HG02610 (cell line): ENCODE results near the gene EMP1.
A peak's percentile ranks its signal among the peaks of the same experiment; 100 is the strongest.

Source experiments
- ATAC-seq: cut with Tn5 transposase; IDR thresholded peaks from one replicate; pipeline ENCODE4 v1.9.1; 2021; ENCODE audit warnings: mild to moderate bottlenecking, moderate library complexity; ENCODE audit not compliant: unreplicated experiment

The EMP1 gene, protein sequence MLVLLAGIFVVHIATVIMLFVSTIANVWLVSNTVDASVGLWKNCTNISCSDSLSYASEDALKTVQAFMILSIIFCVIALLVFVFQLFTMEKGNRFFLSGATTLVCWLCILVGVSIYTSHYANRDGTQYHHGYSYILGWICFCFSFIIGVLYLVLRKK

DNA sequence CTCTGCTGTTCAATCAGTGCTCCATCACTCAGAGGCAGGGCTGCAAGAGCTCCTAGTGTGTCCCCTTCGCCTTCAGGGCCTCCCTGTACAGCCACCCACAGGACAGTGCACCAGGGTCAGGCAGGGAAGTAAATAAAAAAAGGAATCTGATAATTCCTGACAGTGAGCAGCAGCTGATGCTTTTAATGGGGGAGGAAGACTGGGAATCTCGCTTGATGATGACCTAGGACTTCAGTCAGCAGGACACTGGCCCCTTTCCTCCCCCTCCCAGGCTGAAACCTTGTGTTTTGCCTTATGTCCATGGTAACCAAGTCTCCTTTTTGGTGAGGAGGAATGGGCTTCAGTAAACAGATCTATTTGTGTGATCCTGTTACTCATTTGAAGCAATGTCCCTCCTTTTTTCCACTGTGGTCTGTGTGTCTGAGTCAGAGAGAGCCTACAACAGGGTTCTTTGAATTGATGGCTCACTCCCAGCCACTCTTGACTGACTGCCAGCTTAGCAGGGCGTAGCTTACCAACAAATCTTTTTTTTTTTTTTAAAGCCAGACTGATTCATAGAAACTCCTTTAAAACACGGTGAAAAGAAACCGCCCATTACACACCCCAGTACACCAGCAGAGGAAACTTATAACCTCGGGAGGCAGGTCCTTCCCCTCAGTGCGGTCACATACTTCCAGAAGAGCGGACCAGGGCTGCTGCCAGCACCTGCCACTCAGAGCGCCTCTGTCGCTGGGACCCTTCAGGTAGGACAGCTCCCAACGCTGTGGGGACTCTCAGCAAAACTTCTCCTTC is at the start of gene EMP1:
TSS of gene EMP1 (plus strand) at position 597 of the 792 bp plus-strand sequence. CDS start 14,785 bp downstream, outside the sequence.
- peak; percentile 95 for ATAC-seq

DNA sequence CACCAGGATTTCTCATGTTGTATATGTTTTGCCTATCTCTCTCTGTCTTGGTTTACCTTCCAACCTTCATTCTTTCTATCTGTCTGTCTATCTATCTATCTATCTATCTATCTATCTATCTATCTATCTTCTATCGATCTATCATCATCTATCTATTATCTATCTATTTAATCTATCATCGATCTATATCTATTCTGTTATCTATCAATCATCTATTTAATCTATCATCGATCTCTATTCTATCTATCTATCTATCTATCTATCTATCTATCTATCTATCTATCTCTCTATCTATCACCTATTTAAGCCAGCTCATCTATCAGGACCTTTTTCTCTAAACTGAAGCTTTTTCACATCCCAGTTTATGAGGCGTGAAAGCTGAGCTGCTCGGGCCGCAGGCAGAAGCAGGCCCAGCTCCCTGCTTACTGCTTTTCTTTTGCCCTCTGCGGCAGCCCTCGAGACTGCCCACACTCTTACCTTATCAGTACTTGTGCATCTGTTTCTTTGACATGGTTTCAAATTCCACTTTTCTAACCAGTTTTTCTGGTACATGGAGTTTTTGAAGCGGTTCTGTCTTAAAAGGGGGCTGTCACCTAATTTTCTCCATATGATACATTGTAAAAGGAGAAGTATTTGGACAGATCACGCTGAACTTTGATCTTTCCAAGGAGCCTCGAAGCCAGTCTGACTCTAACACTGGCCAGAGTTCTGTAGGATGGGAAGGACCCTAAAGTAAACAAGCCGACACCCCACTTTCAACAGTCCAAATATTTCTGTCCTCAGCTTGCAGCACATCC is 48.6 kb upstream of the EMP1 start:
- ATAC-seq: no peak

DNA sequence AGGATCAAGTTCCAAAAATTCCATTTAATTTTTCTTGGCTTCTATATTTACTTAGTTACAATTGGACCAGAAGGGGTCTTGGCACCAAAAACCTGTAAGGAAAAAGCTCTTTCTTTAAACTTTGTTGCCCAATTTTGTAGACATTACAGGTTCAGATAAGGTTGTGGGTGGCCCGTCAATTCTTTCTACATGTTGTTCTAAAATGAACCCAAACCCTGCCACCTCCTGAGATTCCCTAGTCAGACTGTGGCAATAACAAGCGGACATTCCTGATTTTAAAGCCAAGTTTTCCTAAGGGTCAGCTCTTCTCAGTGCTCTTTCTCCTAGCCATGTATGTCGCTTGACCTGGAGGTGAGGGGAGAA is 48.1 kb upstream of the EMP1 start:
- no peak for ATAC-seq

DNA sequence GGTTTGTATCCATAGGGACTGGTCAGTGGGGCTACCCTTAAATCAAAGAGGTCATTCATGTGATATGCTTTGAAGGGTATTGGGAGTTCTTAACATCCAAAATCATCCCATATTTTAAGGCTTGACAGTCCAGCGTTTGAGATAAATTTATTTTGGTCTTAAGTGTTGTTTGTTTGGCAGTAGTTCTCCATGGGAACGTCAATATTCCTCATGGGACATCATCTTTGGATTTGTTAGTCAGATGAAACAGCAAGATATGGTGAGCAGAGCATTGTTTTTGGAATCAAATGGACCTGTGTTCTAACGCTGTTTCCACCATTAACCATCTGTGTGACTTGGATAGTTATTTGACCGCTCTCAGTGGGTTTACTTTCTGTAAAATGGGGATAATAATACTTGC is 47.1 kb upstream of the EMP1 start:
- ATAC-seq: no peak

DNA sequence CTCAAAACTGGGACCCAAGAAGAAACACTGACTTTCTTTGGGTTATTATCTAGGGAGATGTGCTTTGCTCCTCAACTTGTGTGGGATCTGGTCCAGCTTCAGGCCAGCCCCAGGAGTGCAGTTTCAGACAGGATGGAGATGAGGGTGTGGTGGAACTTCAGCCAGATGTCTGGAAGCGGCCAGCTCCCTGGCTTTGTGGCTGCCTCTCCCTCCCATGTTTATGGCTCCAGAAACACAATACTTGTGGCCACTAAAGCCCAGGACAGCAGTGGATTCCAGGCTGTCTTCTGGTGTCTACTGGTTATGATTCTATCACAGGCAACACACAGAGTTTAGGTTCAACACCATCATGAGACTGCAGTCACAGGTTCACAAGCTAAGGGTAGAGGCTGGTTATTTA is 44.2 kb upstream of the EMP1 start:
- no peak for ATAC-seq

DNA sequence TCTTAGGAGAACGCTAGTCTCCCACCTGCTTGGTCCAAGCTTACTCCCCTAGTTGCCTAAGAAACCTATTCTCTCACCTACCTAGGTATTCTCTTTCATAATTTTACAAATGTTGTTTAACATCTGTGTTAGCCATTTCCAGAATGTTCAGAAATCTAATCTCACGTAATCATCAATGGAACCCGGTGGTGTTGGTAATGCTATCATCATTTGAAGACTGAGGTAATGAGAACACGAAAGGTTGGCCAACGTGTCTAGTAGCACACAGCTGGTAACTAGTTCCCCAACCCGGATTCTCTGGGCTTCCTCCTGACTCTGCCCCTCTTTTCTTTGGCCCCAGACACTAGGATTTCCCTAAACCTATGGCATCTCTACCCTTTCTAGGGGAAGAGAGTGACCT is 43.8 kb upstream of the EMP1 start:
- no peak for ATAC-seq

DNA sequence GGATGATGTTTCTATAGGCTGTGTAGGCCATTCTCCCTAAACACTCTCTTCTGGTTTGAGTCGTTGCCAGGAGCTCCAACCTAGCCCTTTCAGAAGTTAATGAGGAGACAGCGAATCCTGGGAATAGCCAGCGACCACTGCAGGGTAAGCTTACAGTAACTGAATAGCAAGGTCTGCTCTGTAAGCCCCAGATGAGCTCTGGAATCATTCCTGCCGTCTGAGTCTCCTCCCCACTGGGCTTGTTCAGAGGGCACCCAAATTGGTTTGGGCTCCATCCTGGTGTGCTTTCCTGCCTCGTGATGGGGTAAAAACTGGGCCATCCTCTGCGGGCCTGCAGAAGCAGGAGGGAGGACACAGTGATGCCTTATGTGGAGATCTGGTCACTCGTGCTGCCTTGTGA is 43.3 kb upstream of the EMP1 start:
- ATAC-seq: no peak

DNA sequence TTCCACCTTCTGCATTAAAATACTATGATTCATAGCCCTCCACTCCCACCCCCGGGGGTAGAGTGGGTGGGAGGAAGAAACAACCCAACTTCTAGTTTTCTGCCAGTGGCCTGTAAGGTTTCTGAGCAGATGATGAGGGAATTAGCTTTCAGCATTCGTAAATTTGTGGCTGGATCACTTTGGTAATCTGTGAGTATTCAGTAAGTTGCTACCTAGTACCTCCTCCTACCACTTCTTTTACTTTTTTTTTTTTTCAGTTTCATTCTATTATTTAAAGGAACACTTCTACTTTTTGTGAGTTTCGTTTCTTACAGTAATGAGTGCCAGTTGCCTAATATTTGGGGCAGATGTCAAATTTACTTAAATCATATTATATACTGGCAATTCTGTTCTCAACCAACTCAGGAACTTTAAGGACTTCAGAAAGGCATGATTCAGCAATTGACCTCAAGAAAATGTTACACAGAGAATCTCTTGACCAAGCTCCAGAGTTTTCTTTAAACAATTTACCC is 42.4 kb upstream of the EMP1 start:
- no peak for ATAC-seq

DNA sequence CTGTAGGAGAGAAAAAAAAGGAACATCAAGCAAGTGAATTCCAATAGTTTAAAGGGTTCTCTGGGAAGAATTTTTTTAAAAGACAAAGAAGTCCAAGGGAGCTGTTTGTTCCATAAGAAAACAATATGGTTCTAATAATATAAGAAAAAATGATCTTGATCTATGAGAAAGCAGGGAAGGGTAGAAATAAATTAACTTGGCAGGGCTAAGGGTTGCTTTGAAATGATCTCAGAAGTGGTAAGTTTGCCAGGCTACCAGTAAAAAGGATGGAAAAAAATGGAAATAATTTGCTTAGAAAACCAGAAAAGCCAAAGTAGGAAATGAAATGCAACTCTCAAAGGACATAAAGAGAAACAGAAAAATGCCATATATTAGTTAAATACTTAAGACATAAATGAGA is 41.7 kb upstream of the EMP1 start:
- ATAC-seq: no peak

DNA sequence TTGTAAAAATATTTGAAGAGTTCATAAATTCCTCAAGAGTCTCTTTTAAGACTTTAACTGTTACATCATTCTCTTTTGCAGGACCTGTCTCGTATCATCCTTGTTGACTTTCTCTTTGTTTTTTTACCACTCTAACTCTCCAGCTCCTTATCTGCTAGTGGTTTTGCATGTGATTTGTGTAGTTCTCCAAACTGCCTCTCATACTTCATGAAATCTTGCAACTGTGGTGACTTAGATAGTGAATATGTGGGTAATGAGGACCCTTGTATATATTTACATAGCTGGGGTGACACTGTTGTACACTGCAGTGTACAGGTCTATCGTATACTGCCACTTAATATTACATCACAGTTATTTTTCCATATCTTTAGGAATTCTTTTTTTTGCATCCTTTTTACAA is 40.2 kb upstream of the EMP1 start:
- no peak for ATAC-seq

DNA sequence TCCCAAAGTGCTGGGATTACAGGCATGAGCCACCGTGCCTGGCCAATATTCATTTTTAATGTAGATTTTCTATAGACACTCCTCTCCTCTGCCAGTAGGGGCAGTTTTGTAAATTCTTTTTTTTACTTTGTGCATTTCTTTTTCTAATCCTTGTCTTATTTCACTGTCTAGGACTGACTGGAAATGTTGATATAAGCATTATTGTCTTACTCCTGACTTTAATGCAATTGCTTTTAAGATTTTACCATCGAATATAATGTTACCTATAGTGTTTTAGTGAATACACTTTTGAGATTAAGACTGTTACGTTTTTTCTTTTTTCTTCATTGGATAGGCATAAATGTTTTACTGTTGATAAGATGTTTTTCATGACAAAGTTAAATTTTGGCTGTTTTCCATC is 35.4 kb upstream of the EMP1 start:
- no peak for ATAC-seq

DNA sequence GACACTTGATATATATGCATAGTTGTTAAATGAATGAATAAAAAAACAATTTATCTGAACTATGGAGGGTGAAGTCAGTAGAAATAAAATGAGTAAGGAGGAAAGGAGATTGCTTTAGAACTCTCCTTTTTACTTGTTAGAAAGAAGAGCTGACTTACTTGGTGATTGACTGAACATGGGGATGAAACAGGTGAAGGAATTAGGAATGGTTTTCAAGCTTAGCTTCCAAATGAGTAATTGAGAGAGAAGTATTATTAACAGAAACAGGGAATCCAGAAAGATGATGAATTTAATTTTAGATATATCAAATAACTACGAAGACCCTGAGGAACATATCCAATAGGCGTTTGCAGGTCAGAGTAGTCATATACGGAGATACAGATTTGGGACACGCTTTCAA is 33.6 kb upstream of the EMP1 start:
- no peak for ATAC-seq

DNA sequence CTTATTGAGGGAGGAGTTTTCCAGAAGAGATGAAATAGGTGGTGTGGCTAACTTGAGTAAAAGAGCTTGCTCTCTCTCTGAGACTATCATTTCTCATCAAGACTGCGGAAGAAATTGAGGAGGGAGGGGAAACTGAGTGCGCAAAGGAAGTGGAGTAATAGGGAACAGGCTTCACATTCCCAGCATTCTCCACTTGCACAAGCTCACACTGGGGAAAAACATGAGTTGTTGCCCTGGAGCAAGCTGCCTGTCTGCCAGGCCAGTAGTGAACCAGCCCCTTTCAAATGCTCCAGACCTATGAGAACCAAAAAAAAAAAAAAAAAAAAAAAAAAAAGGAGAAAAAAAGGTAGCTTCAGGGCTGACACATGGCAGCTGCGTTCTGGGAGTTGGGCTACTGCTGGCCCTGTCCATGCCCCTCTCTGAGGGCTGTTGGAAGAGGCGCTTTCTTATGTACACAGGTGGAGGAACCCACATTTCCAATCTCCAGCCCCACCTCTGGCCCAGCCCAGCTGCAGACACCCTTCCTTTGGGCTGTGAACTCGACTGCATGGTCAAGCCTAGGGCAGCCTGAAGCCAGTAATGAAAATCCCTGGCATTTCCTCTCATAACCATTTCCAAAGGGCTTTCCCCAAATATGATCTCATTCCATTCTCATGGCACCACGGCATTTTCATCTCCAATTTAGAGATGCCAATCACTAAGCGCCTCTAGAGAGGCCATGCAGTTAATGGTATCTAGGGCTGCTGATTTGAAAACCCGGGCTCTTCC is 32.5 kb upstream of the EMP1 start:
- ATAC-seq: no peak

DNA sequence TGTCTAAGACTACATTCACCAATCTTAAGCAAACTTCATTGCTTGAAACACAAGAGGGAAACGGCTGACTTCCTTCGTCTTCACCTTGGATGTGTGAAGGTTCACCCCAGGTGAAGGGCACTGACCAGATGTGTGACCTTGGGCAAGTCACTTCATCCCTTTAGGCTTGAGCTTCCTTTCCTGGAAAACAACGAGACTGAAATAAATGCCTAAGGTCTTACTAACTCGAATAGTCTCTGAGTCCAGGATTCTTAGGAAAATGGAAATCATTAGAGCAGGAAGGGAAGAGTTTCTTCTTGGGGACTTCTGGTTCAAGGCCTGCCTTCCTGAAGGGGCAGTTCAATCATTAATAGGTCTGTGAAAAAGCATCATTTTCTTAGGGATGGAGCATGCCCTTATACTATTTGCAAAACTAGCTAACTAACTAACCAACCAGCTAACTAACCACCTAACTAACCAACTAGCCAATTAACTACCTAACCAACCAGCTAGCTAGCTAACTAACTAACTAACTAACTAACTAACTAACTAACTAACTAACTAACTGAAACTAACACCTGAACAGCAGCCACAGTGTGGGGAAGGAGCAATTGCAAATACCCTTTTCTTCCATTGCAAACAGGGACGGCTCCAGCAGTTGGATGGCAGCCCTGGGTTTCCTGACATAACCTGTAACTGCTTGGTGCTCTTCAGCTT is 31.5 kb upstream of the EMP1 start:
- no peak for ATAC-seq

DNA sequence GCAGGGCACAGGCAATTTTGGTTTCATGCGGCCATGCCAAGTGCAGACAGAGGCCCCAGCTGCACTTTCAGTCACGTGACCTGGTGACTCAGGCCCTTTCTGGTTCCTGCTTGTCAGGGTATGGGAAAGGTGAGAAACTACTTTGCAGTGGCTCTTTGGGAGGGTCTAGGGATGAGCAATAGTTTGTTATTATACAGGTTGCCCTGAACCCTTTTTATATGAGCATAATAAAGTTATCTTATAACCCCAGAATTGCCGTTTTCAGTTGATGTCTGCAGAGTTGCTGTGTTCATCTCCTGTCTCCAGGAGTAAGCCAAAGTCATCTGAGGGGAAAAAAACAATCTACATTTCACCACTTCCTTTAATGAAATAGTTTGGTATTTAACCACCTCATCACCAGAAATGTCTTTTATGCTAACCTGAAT is 30.9 kb upstream of the EMP1 start:
- no peak for ATAC-seq

DNA sequence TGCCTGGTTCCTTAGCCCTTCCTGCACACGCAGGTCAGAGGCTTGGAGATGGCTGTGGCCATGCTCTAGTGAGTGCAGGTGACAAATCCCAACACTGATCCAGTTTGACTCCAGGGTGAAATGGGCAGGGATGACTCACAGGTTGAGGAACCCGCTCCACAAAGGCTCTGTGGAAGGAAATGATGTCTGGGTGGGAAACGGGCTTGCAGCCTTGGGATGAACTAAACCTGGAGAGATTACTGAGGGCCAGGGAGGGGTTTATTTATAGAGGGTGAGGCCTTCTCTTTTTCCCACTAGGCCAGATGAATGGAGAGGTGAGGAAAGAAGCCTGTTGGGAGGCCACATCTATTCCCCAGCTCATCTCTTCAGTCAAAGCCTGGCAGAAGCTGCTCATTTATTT is 29.3 kb upstream of the EMP1 start:
- no peak for ATAC-seq

DNA sequence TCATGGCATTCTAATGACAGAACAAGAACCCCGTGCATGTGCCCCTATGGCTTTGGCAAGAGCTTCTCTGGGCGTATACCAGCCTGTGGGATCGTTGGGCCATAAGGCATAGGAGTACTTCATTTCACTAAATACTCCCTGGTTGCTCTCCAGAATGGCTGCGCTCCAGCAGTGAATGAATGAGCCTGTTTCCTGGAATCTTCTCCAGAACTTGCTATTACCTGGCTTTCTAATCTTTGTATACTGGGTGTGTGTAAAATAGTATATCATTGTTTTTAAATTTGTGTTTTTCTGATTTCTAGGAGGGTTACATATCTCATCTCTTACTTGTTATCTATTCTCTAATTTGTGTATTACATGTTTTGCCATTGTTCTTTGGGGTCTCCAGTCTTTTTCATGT is 28.6 kb upstream of the EMP1 start:
- no peak for ATAC-seq

DNA sequence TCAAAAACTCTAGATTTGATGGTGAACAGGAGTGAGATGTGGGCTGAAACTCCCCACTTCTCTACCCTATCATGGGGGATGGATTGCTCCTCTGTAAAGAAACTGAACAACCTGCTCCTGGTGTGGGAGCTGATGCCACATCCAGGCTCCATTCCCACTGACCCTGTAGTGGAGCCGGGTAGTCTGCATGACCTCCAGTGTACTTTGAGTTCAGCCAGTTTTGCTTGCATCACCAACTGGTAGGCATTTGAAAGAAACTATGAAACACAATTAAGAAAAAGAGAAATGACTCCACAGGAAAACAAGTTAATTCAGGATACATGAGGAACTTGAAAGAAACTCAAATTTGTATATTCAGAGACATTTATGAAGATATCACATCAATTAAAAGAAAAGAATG is 27.3 kb upstream of the EMP1 start:
- ATAC-seq: no peak

DNA sequence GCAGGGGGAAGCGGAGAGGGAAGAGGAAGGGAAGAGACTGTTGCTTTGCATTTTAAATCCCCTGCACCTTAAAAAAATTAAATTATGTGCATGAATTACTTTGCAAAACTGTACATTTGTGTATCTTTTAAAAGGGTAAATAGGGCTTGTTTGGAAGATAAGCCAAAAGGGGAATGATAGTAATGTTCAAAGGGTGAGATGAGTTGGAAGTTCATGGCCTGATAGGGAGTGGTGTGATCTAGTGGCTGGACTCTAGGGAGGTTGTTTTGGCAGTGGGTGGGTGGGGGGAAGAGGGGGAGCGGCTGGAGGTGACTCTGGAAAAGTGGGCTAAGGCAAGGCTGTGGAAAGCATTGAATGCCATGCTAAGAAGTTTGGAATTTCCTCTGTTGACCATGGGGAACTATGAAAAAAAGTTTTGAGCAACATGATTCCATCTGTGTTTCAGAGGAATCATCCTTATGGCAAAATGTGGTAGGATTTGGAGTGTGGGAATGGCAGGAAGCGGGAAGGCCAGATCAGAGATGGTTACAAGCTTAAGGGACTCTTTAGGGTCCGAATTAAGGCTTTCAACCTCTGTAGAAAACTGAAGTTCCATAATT is 25.5 kb upstream of the EMP1 start:
- no peak for ATAC-seq
